NT2/D1 (cell line): ENCODE results near the gene FAM24A.

Experiments used
- DNase-seq: peaks from one replicate; pipeline ENCODE4 v3.0.0-alpha.2; 2011; ENCODE audit warnings: low read depth, low spot score
- H3K27me3 ChIP-seq: 2 replicates; pipeline ENCODE4 v1.6.0; 2011; ENCODE audit warnings: mild to moderate bottlenecking; ENCODE audit not compliant: insufficient read length, insufficient read depth
- H3K36me3 ChIP-seq: 2 replicates; pipeline ENCODE4 v1.6.1; 2011; ENCODE audit warnings: mild to moderate bottlenecking, low read length, mixed read lengths; ENCODE audit not compliant: insufficient read depth, insufficient read length
- H3K4me1 ChIP-seq: 2 replicates; pipeline ENCODE4 v1.5.1; 2011; ENCODE audit not compliant: insufficient read depth, insufficient read length
- H3K4me3 ChIP-seq: 2 replicates; pipeline ENCODE4 v1.5.1; 2011; ENCODE audit warnings: low read depth; ENCODE audit not compliant: insufficient read length
- H3K9ac ChIP-seq: 2 replicates; pipeline ENCODE4 v1.6.0; 2011; ENCODE audit warnings: low read depth; ENCODE audit not compliant: insufficient read length
- H3K9me3 ChIP-seq: 2 replicates; pipeline ENCODE4 v1.5.1; 2011; ENCODE audit warnings: mild to moderate bottlenecking, low read length; ENCODE audit not compliant: insufficient read depth
- SUZ12 ChIP-seq: IDR thresholded peaks from 2 replicates; pipeline ENCODE4 v1.6.1; 2011; ENCODE audit not compliant: insufficient read length, insufficient read depth; ENCODE audit errors: extremely low read depth
- YY1 ChIP-seq: IDR thresholded peaks from 2 replicates; pipeline ENCODE4 v1.6.1; 2011; ENCODE audit not compliant: insufficient read length, insufficient read depth
- ZNF274 ChIP-seq: IDR thresholded peaks from 2 replicates; pipeline ENCODE4 v1.6.1; 2011; ENCODE audit warnings: mild to moderate bottlenecking, low read depth, low read length

The FAM24A gene

GRCh38 chr10:122957474-122957873 lies 47.1 kb downstream of the FAM24A start:
- Histone ChIP-seq H3K27me3 (no peaks in the 10 kb centered on the region), H3K9me3 (peaks cover 7% of the 10 kb centered on the region; the same call in 1 of the 2 replicates), H3K4me3 (no peak overlapping the region), H3K4me1 (no peaks in the 10 kb centered on the region), H3K36me3 (no peaks in the 10 kb centered on the region), H3K9ac (no peak overlapping the region)
- TF ChIP-seq YY1 (no peak), ZNF274 (no peak), SUZ12 (no peak)
- DNase-seq: no peak

DNA sequence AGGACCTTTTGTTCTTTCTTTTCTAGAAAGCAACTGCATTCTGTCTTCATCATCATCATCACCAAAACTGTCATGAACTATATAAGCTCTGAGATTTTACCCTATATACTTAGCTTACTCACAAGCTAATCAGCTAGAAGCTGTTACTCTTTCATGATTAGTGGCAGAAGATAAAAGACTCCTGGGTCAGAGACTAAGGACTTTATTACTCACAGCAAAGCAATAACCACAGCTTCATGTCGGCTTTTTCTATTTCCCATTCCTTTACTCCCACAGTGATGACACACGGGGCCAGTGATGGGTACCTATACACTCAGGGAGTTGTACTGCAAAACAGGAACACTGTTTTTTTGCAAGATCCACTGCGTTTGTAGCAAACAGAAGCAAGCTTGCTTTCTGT lies 52.0 kb downstream of the FAM24A start:
- Histone ChIP-seq H3K36me3 (peaks cover 15% of the 10 kb centered on the region), H3K9me3 (peaks cover 5% of the 10 kb centered on the region; the same call in 1 of the 2 replicates), H3K4me3 (no peak overlapping the region), H3K4me1 (no peaks in the 10 kb centered on the region), H3K9ac (no peak overlapping the region), H3K27me3 (no peaks in the 10 kb centered on the region)
- DNase-seq: no peak
- no peak for TF ChIP-seq ZNF274
- no peak for TF ChIP-seq SUZ12
- TF ChIP-seq YY1: no peak
